GM12878 (cell line): ENCODE data around the gene ENDOD1. TPM values are rescaled to one million over a fixed set of nuclear protein-coding genes. Genes with fewer than 3 reads are reported as not detected.

Experiments
- BACH1 ChIP-seq: fragments of 450-650 bp; IDR thresholded peaks from 2 replicates; pipeline ENCODE4 v1.6.1; 2017; ENCODE audit warnings: mild to moderate bottlenecking, borderline replicate concordance
- BCLAF1 ChIP-seq: fragments of 450-650 bp; IDR thresholded peaks from 2 replicates; pipeline ENCODE4 v1.6.1; 2017; ENCODE audit warnings: antibody characterized with exemption, mild to moderate bottlenecking, moderate library complexity
- CBX5 ChIP-seq: sonication (generic); IDR thresholded peaks from 2 replicates; pipeline ENCODE4 v1.6.1; 2016; ENCODE audit warnings: low read depth, moderate library complexity, mild to moderate bottlenecking, inconsistent platforms
- E4F1 ChIP-seq: fragments of 450-650 bp; IDR thresholded peaks from 2 replicates; pipeline ENCODE4 v1.6.1; 2018; ENCODE audit warnings: borderline replicate concordance, mild to moderate bottlenecking; ENCODE audit not compliant: partially characterized antibody
- IKZF2 ChIP-seq, 2 experiments: fragments of 450-650 bp; IDR thresholded peaks; 2 replicates each; pipeline ENCODE4 v1.6.1; 2017; ENCODE audit warnings: mild to moderate bottlenecking in 2 of 2, moderate library complexity in 2 of 2
- LARP7 ChIP-seq: fragments of 450-650 bp; IDR thresholded peaks from 2 replicates; pipeline ENCODE4 v1.6.1; 2017; ENCODE audit warnings: mild to moderate bottlenecking
- SPI1 ChIP-seq: IDR thresholded peaks from 2 replicates; pipeline ENCODE4 v1.6.1; 2011; ENCODE audit warnings: low read depth, mild to moderate bottlenecking, low read length, moderate library complexity, borderline replicate concordance; ENCODE audit not compliant: insufficient read depth
- ZBTB11 ChIP-seq: fragments of 450-650 bp; formaldehyde crosslinking; IDR thresholded peaks from 2 replicates; pipeline ENCODE4 v1.5.0; 2022; ENCODE audit warnings: mild to moderate bottlenecking, missing genetic modification characterization
- ZNF207 ChIP-seq: fragments of 450-650 bp; IDR thresholded peaks from 2 replicates; pipeline ENCODE4 v1.6.1; 2014; ENCODE audit warnings: antibody characterized with exemption, mild to moderate bottlenecking, borderline replicate concordance
- ZNF24 ChIP-seq: fragments of 450-650 bp; IDR thresholded peaks from 2 replicates; pipeline ENCODE4 v1.6.1; 2017; ENCODE audit warnings: antibody characterized with exemption, mild to moderate bottlenecking
- polyA plus RNA-seq, 11 experiments: library from polyadenylated mRNA; depleted of rRNA in 4 of 11; unstranded in 6 of 11; stranded (reverse) in 5 of 11; fragments of >200 nt; fragmentation: Nextera tagmentation in 4 of 11; fragmentation: Illumina TruSeq in 1 of 11; extraction: Ambion mirVana in 4 of 11; extraction: Trizol in 1 of 11; gene quantifications; 1 replicate in 1 of 11; 2 replicates in 10 of 11; pipeline versions ENCODE4 v1.2.1 to v1.2.3, GENCODE V29; 2011 to 2016; ENCODE audit warnings: inconsistent platforms in 2 of 11, missing spikeins in 2 of 11, low read depth in 1 of 11
- total RNA-seq, 4 experiments: library from RNA; depleted of rRNA in 3 of 4; stranded (reverse); fragments of >200 nt in 3 of 4; fragmentation: Illumina TruSeq in 1 of 4; extraction: Trizol in 1 of 4; gene quantifications; 2 replicates each; pipeline versions ENCODE4 v1.2.1 to v1.2.3, GENCODE V29; 2013 to 2021
- TF ChIP-seq, protein P1 (sequence below): fragments of 450-650 bp; IDR thresholded peaks from 2 replicates; pipeline ENCODE4 v1.6.1; 2017; ENCODE audit warnings: mild to moderate bottlenecking, moderate library complexity
- TF ChIP-seq, protein P2 (sequence below): IDR thresholded peaks from 2 replicates; pipeline ENCODE4 v1.6.1; 2012; ENCODE audit warnings: low read depth, low read length, improper control_type of control experiment
- TF ChIP-seq, protein P3 (sequence below): fragments of 450-650 bp; IDR thresholded peaks from 2 replicates; pipeline ENCODE4 v1.6.1; 2017; ENCODE audit warnings: borderline replicate concordance

Gene ENDOD1
- total and polyA plus RNA-seq, 10 of the 15 experiments (the other 5 are each of a cell fraction or from before 2014, with no cell fraction given), result 6.0 to 30.0 (median 12.1) TPM

- TF ChIP-seq, protein P1, sequence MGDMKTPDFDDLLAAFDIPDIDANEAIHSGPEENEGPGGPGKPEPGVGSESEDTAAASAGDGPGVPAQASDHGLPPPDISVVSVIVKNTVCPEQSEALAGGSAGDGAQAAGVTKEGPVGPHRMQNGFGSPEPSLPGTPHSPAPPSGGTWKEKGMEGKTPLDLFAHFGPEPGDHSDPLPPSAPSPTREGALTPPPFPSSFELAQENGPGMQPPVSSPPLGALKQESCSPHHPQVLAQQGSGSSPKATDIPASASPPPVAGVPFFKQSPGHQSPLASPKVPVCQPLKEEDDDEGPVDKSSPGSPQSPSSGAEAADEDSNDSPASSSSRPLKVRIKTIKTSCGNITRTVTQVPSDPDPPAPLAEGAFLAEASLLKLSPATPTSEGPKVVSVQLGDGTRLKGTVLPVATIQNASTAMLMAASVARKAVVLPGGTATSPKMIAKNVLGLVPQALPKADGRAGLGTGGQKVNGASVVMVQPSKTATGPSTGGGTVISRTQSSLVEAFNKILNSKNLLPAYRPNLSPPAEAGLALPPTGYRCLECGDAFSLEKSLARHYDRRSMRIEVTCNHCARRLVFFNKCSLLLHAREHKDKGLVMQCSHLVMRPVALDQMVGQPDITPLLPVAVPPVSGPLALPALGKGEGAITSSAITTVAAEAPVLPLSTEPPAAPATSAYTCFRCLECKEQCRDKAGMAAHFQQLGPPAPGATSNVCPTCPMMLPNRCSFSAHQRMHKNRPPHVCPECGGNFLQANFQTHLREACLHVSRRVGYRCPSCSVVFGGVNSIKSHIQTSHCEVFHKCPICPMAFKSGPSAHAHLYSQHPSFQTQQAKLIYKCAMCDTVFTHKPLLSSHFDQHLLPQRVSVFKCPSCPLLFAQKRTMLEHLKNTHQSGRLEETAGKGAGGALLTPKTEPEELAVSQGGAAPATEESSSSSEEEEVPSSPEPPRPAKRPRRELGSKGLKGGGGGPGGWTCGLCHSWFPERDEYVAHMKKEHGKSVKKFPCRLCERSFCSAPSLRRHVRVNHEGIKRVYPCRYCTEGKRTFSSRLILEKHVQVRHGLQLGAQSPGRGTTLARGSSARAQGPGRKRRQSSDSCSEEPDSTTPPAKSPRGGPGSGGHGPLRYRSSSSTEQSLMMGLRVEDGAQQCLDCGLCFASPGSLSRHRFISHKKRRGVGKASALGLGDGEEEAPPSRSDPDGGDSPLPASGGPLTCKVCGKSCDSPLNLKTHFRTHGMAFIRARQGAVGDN, result no peak
- TF ChIP-seq ZNF207 (no peak), SPI1 (no peak), BACH1 (no peak; the same call in 1 of the 2 replicates), ZBTB11 (CRISPR knock-in tag) (no peak), LARP7 (no peak), ZNF24 (no peak), E4F1 (no peak), BCLAF1 (no peak), IKZF2 (IDR thresholded peaks at IDR 0.05) (peak; percentile 69 to 76), CBX5 (no peak)
- TF ChIP-seq, protein P2, sequence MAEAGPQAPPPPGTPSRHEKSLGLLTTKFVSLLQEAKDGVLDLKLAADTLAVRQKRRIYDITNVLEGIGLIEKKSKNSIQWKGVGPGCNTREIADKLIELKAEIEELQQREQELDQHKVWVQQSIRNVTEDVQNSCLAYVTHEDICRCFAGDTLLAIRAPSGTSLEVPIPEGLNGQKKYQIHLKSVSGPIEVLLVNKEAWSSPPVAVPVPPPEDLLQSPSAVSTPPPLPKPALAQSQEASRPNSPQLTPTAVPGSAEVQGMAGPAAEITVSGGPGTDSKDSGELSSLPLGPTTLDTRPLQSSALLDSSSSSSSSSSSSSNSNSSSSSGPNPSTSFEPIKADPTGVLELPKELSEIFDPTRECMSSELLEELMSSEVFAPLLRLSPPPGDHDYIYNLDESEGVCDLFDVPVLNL, result no peak
- TF ChIP-seq, protein P3, sequence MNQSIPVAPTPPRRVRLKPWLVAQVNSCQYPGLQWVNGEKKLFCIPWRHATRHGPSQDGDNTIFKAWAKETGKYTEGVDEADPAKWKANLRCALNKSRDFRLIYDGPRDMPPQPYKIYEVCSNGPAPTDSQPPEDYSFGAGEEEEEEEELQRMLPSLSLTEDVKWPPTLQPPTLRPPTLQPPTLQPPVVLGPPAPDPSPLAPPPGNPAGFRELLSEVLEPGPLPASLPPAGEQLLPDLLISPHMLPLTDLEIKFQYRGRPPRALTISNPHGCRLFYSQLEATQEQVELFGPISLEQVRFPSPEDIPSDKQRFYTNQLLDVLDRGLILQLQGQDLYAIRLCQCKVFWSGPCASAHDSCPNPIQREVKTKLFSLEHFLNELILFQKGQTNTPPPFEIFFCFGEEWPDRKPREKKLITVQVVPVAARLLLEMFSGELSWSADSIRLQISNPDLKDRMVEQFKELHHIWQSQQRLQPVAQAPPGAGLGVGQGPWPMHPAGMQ, result no peak
Observed at GRCh38 chr11:95088946-95089619, 563 bp upstream of the ENDOD1 start (continued).
